Osteocyte (in vitro differentiated cells): ENCODE data around the gene TPST2. TPM values are rescaled to one million over a fixed set of nuclear protein-coding genes. Genes with fewer than 3 reads are reported as not detected.

Experiments used
- DNase-seq: peaks from one replicate; pipeline ENCODE4 v3.0.0; 2021; ENCODE audit warnings: mixed read lengths; ENCODE audit not compliant: unreplicated experiment; ENCODE audit errors: extremely low spot score
- H3K27ac Mint-ChIP-seq: one replicate; pipeline ENCODE4 v1.8.0; 2021; ENCODE audit warnings: mild to moderate bottlenecking, mixed read lengths; ENCODE audit not compliant: unreplicated experiment
- H3K27me3 Mint-ChIP-seq: one replicate; pipeline ENCODE4 v1.8.0; 2021; ENCODE audit warnings: mixed read lengths; ENCODE audit not compliant: unreplicated experiment
- H3K36me3 Mint-ChIP-seq: one replicate; pipeline ENCODE4 v1.8.0; 2021; ENCODE audit warnings: mixed read lengths; ENCODE audit not compliant: unreplicated experiment
- H3K4me1 Mint-ChIP-seq: one replicate; pipeline ENCODE4 v1.8.0; 2021; ENCODE audit warnings: mixed read lengths; ENCODE audit not compliant: unreplicated experiment
- H3K4me3 Mint-ChIP-seq: one replicate; pipeline ENCODE4 v1.8.0; 2021; ENCODE audit warnings: mild to moderate bottlenecking, moderate library complexity, mixed read lengths; ENCODE audit not compliant: unreplicated experiment
- H3K9me3 Mint-ChIP-seq: one replicate; pipeline ENCODE4 v1.8.0; 2021; ENCODE audit warnings: mixed read lengths; ENCODE audit not compliant: unreplicated experiment
- CTCF ChIP-seq: fragments of 200-600 bp; sonication (generic); IDR thresholded peaks from 2 replicates; pipeline ENCODE4 v1.5.0; 2021; ENCODE audit warnings: antibody characterized with exemption, mild to moderate bottlenecking, moderate library complexity
- total RNA-seq: library from RNA; stranded (reverse); gene quantifications from 2 replicates; pipeline ENCODE4 v1.2.1, GENCODE V29; 2021

Gene TPST2
- total RNA-seq, 1 donor from 2014 or later = 16.3 TPM

- peaks cover 9% of the 10 kb centered on the region for H3K36me3 Mint-ChIP-seq
- no peaks in the 10 kb centered on the region for H3K9me3 Mint-ChIP-seq
- no peak for DNase-seq
- no peak overlapping the region for H3K27ac Mint-ChIP-seq
- H3K27me3 Mint-ChIP-seq = no peaks in the 10 kb centered on the region
- TF ChIP-seq CTCF = no peak
- no peak overlapping the region for H3K4me3 Mint-ChIP-seq
- H3K4me1 Mint-ChIP-seq = no peaks in the 10 kb centered on the region
These were observed 63.9 kb downstream of the TPST2 start for GRCh38 chr22:26525946-26526564.

- Mint-ChIP-seq H3K4me3 (no peak overlapping the region), H3K36me3 (peaks cover 4% of the 10 kb centered on the region), H3K27ac (no peak overlapping the region), H3K27me3 (no peaks in the 10 kb centered on the region), H3K9me3 (no peaks in the 10 kb centered on the region), H3K4me1 (no peaks in the 10 kb centered on the region)
- no peak for DNase-seq
- TF ChIP-seq CTCF = no peak
These were observed 65.1 kb downstream of the TPST2 start for GRCh38 chr22:26524870-26525269.

- TF ChIP-seq CTCF = no peak
- H3K27me3 Mint-ChIP-seq = no peaks in the 10 kb centered on the region
- H3K9me3 Mint-ChIP-seq = no peaks in the 10 kb centered on the region
- no peak overlapping the region for H3K27ac Mint-ChIP-seq
- no peak for DNase-seq
- H3K4me1 Mint-ChIP-seq = no peaks in the 10 kb centered on the region
- peaks cover 4% of the 10 kb centered on the region for H3K36me3 Mint-ChIP-seq
- H3K4me3 Mint-ChIP-seq = no peak overlapping the region
These were observed 67.3 kb downstream of the TPST2 start for GRCh38 chr22:26522592-26522991.

- no peak overlapping the region for H3K27ac Mint-ChIP-seq
- TF ChIP-seq CTCF = no peak
- no peaks in the 10 kb centered on the region for H3K9me3 Mint-ChIP-seq
- DNase-seq = no peak
- H3K4me3 Mint-ChIP-seq = no peak overlapping the region
- H3K4me1 Mint-ChIP-seq = no peaks in the 10 kb centered on the region
- H3K27me3 Mint-ChIP-seq = no peaks in the 10 kb centered on the region
- H3K36me3 Mint-ChIP-seq = peaks cover 3% of the 10 kb centered on the region
These were observed 67.9 kb downstream of the TPST2 start for GRCh38 chr22:26522012-26522411.

GRCh38 chr22:26517429-26517828 is 72.5 kb downstream of the TPST2 start:
- Mint-ChIP-seq H3K9me3 (no peaks in the 10 kb centered on the region), H3K27ac (no peak overlapping the region), H3K27me3 (no peaks in the 10 kb centered on the region), H3K36me3 (no peaks in the 10 kb centered on the region), H3K4me1 (peaks cover 18% of the 10 kb centered on the region), H3K4me3 (no peak overlapping the region)
- TF ChIP-seq CTCF = no peak
- DNase-seq = no peak
